Left ventricle myocardium superior (tissue), 1 donor: ENCODE measurements around the gene NUDT5. TPM values are rescaled to one million over a fixed set of nuclear protein-coding genes. Genes with fewer than 3 reads are reported as not detected.
"Not testable (repeated sequence)": the region's sequence is repeated elsewhere in the genome, so short reads cannot be mapped to it uniquely, and the experiment has no call there.

Experiments
- ATAC-seq: fragments of 200-7000 bp; cut with Tn5 transposase; one replicate; pipeline ENCODE4 v1.9.1; 2020; ENCODE audit warnings: mild to moderate bottlenecking, moderate library complexity
- DNase-seq: peaks from one replicate; pipeline ENCODE4 v3.0.0-alpha.2; 2020
- intact Hi-C: fragments of 100-400 bp; cut with micrococcal nuclease; formaldehyde crosslinking; loops from one replicate; pipeline ENCODE4 v1.11.0; 2022
- long read RNA-seq: library from polyadenylated mRNA; unstranded; transcript quantifications from one replicate; pipeline ENCODE4 v2.0.0, GENCODE V29; 2021
- total RNA-seq: library from RNA; stranded (reverse); fragmentation: NEBNext Ultra II Directional; extraction: Animal tissue kit (Norgen Biotek cat#: 25700); gene quantifications from one replicate; pipeline ENCODE4 v1.2.1, GENCODE V29; 2021
- donor health status: DM: no; HTN: yes; CAD: no; lungs with severe emphysema.

NUDT5 gene
- 9.2 TPM for total RNA-seq
- long read RNA-seq, partial matches to known transcripts: 0 of 6 reads
- long read RNA-seq, other reads (novel, unspliced or antisense): 6 of 6 reads

DNA sequence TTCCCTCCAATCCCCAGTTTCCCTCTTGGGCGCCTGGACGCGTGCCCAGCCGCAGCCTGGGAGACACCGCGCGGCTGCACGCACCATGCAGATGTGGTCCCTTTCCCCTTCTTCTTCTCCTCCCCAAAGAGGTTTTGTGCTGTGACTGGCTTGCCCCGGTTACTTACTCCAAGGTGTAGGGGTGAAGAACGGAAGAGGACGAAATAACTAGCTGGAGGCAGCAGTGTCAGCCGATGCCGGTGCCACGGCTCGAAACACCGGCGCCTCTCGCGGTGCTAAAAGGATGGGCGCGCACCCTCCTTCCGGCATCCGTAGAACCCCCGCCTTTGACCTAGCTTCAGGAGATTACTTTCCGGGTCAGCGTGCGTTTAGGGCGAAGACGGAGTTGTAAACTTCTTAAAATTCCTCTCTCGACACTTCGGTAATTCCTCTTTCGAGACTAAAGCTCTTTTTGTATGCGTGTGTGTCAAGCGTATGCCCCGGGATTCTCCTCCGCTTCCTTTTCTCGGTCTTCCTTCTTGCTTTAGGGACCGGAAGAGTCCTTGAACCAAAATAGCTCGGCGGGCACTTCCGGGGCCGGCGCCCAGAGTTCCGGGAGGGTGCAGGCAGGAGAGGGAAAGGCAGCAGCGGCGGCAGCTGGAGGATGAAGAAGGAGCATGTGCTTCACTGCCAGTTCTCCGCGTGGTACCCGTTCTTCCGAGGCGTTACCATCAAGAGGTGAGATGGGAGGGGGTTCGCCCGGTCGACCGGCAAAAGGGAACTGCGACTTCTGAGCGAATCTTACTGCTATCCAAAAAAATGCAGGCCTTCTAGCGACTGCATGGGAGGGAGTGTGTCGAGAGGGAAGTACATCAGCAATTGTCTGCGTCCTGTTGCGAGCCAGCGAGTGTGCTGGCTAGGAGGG is at the start of gene NUDT5, which contains the start of gene CDC123:
Gene NUDT5, minus strand, starts transcription at position 289 of the 904 bp plus-strand sequence. CDS start 9,600 bp downstream, outside the sequence.
Gene CDC123, plus strand, starts transcription at position 586 of the 904 bp plus-strand sequence. Its CDS starts 58 bp downstream, at position 644.
- intact Hi-C loops: no loop called here
- peak; percentile 98 for ATAC-seq
- peak; percentile 90 for DNase-seq

DNA sequence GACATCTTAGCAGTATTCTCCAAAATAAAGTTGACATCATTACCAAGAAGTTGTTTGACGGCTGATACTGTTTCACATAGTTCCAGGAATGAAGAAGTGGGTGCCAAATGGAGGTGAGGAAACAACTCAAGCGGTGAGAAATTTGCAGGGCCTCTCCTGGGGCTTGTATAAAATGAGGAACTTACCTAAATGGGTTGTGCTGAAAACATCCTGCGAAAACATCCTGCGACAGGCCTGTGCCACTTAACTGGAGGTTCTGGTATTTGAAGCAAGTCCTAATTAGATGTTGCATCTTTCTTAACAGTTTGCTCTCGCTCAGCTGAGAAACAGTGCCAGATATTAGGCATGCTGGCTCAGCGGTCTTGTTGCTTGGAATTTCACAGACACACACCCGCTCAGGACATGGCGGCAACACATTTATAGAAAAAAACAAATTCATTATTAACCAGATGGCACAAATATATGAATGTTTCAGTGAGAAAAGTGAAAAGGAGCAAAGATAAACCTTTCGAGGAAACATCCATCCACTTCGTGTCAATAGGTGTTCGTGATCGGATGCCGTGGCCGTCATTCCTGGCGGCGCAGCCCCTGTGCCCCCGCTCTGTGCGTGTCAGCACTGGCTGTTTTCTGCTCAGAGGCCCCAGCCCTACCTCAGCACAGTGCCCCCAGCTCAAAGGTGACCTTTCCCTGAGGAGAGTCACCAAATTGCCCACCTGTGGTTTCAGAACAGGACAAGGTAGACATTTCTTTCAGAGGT is 48.4 kb upstream of the NUDT5 start:
- no peak for ATAC-seq
- intact Hi-C loops: no loop called here
- DNase-seq: no peak

DNA sequence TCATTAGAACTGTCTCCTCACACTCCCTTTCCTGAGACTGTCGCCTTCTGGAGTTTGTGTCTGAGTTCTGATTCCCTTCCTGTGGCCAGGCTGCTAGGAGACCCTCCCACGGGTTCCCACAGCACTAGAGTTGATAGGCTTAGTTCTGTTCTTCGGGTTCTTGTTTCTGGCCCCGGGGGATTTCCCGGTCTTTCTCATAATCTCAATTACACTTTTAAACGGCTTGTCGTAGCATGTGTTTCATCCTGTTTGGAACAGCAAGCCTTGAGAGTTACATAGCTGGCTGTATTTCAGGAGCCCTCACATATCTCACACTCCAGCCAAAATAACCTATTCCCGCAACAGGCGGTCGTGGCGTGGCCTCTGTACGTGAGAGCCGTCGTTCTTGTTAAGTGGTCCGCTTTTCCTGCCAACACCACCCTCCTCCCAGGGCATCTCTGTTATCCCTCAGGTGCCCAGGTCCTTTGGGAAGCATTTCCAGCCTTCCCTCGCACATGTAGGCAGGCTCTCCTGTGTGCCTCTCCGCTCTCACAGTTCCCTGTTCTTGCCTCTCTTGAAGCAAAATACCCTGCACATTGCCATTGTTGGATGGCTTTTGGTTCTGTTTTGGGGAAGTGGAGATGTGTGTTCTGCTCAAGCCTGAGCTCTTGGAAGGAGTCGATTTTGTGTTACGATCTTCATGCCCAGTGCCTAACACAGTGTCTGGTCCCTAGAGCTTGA is 46.3 kb upstream of the NUDT5 start:
- DNase-seq (peak; percentile 73), ATAC-seq (peak; percentile 88)
- intact Hi-C loops: no loop called here

DNA sequence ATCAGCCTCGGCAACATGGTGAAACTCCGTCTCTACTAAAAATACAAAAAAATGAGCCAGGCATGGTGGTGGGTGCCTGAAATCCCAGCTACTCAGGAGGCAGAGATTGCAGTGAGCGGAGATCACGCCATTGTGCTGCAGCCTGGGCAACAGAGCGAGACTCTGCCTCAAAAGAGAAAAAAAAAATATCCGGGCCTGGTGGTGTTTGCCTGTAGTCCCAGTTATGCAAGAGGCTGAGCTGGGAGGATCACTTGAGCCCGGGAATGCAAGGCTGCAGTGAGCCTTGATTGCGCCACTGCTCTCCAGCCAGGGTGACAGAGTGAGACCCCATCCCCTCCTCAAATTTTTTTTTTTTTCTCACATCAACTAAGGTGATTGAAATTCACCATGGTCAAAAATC is 43.1 kb upstream of the NUDT5 start:
- intact Hi-C loops: no loop called here
- ATAC-seq (no peak), DNase-seq (no peak)

DNA sequence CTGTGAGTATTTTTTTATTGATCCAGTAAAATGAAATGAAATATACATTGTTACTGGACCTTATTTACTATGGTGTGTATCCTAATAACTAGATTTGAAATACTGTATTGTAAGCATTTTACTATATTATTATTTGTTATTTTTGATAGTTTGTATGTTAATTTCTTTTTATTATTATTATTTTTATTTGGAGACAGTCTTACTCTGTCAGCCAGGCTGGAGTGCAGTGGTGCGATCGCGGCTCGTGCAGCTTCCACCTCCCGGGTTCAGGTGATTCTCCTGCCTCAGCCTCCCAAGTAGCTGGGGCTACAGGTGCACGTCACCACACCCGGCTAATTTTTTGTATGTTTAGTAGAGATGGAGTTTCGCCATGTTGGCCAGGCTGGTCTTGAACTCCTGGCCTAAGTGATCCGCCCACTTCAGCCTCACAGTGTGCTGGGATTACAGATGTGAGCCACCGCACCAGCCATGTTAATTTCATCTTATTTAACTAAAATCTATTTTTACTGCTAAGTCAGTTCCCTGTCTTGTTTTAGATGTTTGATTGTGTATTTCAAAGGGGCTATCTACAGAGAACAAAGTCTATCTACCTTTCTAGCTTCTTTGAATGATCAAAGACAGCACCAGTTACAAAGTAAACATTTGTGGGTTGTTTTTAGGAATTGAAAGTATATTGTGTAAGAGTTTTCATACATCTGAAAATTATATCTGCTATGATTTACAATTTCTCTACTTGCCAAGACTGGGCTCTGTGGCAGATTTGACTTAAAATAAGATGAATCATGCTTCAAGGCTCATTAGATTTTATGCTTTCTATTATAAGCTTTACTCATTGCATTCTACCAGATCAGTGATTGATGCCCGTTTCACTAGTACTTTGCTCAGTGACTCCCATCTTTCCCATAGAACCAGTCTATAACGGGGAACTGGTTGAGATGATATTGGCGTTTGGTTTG is 41.9 kb upstream of the NUDT5 start:
- intact Hi-C loops: no loop called here
- ATAC-seq (no peak), DNase-seq (no peak)

DNA sequence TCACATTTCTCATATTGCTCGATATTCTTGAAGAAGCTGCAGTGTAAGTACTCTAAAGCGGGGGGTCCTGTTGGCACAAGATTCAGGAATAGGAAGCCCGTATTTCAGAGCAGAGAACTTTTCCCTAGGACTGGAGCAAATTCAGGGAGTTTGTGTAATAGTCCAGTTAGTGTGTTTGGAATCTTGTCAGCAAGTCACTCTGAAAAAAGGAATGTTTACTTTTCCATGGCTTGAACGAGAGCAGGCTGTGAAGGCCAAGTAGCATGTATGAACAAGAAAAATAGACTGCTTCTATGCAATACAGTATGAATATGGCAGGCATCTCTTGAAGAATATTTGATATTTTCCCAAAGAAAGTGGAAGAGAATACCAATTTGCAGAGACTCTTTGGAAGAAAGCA is 40.1 kb upstream of the NUDT5 start:
- no peak for ATAC-seq
- intact Hi-C loops: no loop called here
- no peak for DNase-seq

DNA sequence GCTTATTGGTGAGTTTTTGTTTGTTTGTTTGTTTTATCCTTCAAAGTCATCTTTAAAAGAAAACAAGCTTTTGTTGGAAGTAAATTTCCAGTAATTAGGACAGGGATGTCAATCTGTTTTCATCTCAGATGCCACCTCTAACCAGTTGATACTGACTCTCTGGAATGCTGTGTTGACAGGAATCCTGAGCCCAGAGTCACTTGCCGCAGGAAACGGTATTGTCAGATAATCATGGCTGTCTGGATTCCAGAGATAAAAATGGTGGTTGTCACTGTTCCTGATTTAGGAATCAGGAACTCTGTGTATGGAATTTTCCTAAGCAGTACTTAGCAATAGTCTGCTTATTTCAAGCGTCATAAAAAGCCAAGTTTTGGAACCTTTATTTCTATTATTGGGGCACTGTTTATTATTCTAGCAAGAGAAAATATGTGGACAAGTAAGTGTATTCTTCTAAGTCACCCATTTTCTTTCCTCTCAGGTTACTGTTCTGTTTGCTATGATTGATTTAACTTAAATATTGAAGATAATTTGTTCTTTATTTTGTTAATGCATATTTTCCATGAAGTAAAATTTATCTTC is 39.5 kb upstream of the NUDT5 start:
- intact Hi-C loops: no loop called here
- DNase-seq: no peak
- peak; percentile 85 for ATAC-seq

DNA sequence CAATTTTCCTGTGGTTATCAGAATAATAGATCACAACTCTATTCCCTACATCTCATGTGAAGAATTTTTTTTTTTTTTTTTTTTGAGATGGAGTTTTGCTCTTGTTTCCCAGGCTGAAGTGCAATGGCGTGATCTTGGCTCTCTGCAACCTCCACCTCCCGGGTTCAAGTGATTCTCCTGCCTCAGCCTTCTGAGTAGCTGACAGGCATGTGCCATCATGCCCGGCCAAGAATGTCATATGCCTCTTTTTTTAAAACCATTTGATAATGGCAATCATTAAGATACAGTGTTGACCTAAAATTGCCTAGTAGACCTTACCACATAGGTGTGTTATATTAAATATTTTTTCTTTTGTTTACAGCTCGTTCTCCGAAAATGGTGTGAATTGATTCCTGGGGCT is 39.0 kb upstream of the NUDT5 start:
- DNase-seq, intact Hi-C loops: not testable (repeated sequence)
- ATAC-seq: peak; percentile 64

DNA sequence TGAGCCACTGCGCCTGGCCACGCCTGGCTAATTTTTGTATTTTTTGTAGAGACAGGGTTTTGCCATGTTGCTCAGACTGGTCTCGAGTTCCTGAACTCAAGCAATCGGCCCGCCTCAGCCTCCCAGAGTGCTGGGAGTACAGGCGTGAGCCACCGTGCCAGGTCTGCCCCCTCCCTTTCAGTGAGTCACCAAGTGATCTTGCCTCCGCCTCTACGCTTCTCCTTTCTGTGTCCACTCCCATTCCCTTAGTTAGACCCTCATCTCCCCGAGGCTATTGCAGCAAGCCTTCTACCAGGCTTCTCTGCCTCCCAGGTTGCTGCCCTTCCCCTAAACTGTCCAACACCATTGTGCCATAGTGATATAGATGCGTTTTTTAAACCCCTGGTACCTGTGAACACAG is 33.2 kb upstream of the NUDT5 start:
- ATAC-seq: no peak
- intact Hi-C loops: no loop called here
- no peak for DNase-seq

DNA sequence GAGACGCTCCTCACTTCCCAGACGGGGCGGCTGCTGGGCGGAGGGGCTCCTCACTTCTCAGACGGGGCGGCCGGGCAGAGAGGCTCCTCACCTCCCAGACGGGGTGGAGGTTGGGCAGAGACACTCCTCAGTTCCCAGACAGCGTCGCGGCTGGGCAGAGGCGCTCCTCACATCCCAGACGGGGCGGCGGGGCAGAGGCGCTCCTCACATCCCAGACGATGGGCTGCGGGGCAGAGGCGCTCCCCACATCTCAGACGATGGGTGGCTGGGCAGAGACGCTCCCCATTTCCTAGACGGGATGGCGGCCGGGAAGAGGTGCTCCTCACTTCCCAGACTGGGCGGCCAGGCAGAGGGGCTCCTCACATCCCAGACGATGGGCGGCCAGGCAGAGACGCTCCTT is 30.7 kb upstream of the NUDT5 start:
- intact Hi-C loops, ATAC-seq, DNase-seq: not testable (repeated sequence)

DNA sequence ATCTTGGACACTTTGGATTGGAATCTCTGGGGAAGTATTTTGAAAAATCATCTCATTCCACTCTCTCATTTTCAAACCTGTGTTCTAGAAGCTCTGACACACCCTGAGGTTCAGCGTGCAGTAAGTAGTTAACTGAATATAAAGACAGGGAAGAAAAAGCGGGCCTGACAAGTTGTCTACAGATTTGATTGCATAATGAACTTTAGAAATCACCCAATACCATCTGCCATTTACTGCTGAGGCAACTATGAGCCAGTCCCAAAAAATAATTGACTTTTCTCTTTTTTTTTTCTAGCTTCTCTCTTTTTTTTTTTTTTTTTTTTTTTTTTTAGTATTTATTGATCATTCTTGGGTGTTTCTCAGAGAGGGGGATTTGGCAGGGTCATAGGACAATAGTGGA is 29.8 kb upstream of the NUDT5 start:
- intact Hi-C loops: no loop called here
- ATAC-seq: no peak
- no peak for DNase-seq

DNA sequence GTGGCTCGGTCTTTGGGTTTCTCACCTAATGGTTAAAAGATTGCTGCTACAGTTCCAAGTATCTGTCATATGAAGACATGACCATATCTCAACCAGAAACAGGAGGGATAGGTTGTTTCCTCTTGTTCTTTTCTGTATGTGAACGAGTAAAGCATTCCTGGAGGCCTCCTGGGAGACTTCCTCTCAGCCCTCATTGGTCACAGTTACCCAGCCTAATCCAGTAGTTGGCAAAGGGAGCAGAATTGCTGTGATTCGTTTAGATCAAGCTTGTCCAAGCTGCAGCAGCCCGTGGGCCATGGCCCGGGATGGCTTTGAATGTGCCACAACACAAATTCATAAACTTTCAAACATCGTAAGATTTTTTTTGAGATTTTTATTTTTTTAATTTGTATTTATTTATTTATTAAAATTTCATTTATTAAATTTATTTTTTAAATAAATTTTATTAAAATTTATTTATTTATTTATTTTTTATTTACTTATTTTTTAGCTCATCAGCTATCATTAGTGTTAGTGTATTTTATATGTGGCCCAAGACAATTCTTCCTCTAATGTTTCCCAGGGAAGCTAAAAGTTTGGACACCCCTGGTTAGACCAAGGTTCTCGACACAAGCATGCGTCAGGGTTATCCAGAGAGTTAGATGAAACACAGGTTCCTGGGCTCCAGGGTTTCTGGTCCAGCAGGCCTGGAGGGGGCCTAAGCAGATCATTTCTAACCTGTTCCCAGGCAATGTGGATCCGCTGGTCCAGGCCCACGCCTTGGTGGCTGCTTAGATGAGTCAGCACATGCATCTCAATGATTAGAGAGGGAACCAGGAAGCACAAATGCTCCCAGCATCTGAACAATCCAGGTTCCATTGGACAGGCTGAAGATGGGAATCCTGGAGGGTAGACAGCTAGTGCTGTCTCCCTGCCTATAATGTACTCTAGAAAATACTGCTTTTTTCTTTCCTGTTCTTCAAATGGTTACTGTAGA is 25.9 kb upstream of the NUDT5 start:
- intact Hi-C loops: no loop called here
- ATAC-seq (no peak), DNase-seq (no peak)

DNA sequence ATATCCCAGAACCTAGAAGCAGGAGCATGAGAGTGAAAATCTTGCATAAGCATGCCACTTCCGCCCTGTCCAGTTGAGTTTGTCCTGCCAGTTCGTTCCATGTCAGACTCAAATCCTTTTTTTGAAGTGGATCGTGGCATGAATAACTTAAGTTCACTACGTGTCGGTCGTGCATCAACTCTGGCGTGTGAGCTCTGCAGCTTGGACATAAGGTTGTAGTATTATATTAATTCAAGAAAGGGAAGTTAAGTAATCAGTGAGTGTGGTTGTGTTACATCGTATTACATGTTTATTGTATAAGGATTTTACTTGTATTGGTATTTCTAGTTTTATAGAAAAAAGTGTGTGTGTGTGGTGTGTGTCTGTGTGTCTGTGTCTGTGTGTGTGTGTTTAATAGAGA is 23.3 kb upstream of the NUDT5 start:
- ATAC-seq: no peak
- intact Hi-C loops: no loop called here
- DNase-seq: no peak

DNA sequence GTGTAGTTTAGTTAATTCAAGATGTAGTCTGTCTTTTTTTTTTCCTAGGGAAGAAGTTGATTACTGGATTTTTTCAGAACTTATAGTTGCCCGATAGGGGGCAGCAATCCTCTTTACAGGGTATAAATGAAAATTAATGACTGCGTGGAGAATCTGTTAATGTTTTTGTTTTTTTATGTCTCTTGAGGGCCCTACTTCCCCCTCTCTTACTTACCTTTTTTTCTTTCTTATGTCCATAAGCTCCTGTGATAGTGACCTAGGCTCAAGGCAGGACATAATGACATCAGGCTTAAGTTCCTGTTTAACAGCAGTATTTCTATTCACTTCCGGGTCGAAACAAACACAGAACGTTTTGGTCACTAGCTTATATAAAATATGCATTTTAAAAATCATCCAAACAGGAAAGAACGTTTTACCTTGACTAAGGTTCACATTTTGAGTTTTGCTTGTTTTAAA is 19.1 kb upstream of the NUDT5 start:
- no peak for DNase-seq
- ATAC-seq: no peak
- intact Hi-C loops: no loop called here

DNA sequence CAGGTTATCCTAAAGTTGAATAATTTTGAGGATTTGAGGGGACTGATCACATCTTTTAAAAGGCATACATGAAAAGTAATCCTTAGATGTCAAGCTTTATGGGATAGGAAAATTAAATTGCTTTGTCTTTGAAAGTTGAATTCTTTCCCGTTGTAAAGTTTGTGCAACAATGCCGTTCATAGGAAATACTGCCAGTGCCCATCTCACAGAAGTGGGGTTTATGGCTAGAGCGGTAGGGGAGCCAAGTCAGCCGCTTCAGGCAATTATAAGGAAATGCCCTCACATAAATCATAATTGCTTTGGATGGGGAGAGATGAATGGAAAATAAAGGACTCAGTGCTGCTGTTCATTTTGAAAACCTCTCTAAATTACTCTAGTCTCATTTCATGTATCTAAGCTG is 18.4 kb upstream of the NUDT5 start:
- no peak for DNase-seq
- no peak for ATAC-seq
- intact Hi-C loops: no loop called here

DNA sequence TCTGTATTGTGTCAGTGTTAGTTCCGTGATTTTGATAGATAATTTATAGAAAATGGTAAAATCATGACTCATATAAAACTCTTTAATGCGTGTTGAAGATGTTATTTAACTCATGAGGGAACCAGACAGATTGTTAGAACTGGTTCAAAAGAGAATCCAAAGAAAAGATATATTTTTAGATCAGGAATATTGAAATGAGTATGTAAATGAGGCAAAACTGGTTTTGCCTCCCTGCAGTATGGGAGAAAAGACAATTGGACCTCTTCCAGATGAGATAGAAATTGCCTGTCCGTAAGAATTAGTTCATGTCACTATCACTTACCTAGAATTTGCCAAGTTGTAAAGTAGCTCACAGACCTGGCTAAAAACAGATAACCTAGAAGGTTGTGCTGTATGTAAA is 17.9 kb upstream of the NUDT5 start:
- ATAC-seq (no peak), DNase-seq (no peak)
- intact Hi-C loops: no loop called here

DNA sequence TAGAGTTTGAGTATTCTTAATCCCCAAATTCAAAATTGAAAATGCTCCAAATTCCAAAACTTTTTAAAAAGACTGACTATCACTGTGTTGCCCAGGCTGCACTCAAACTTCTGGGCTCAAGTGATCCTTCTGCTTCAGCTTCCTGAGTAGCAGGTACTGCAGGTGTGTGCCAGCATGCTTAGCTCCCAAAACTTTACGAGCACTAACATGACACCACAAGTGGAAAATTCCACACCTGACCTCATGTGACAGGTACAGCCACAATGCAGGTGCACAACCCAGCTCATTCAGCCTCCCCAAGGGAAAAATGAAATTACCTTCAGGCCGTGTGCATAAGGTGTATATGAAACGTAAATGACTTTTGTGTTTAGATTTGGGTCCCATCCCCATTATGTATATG is 16.8 kb upstream of the NUDT5 start:
- ATAC-seq (no peak), DNase-seq (no peak)
- intact Hi-C loops: no loop called here
